DOHH2 (cell line): Measurements from ENCODE around the gene COL12A1.

Source experiments
- H3F3A ChIP-seq: fragments of 200-600 bp; sonication (generic), shearing (Covaris generic); 2 replicates; pipeline ENCODE4 v1.6.0; 2016; ENCODE audit warnings: antibody characterized with exemption, mild to moderate bottlenecking; ENCODE audit not compliant: control insufficient read depth, insufficient read depth
- H3K27ac ChIP-seq: fragments of 200-600 bp; sonication (generic); 2 replicates; pipeline ENCODE4 v1.5.1; 2014; ENCODE audit warnings: low read depth, mild to moderate bottlenecking, low read length, moderate library complexity
- H3K27me3 ChIP-seq: fragments of 200-600 bp; sonication (generic); 2 replicates; pipeline ENCODE4 v1.6.1; 2014; ENCODE audit warnings: mild to moderate bottlenecking, low read length, mixed read lengths; ENCODE audit not compliant: control insufficient read depth
- H3K36me3 ChIP-seq: fragments of 200-600 bp; sonication (generic); 2 replicates; pipeline ENCODE4 v1.6.1; 2014; ENCODE audit warnings: mild to moderate bottlenecking, low read length, moderate library complexity, mixed read lengths; ENCODE audit not compliant: control insufficient read depth
- H3K4me1 ChIP-seq: fragments of 200-600 bp; sonication (generic); 2 replicates; pipeline ENCODE4 v1.6.1; 2014; ENCODE audit warnings: mild to moderate bottlenecking, low read length, mixed read lengths; ENCODE audit not compliant: control insufficient read depth
- H3K4me2 ChIP-seq: fragments of 200-600 bp; sonication (generic); 2 replicates; pipeline ENCODE4 v1.6.0; 2014; ENCODE audit warnings: mild to moderate bottlenecking, low read length, moderate library complexity
- H3K4me3 ChIP-seq: fragments of 200-600 bp; sonication (generic); 2 replicates; pipeline ENCODE4 v1.5.1; 2014; ENCODE audit warnings: mild to moderate bottlenecking, low read length, mixed read lengths
- H3K79me2 ChIP-seq: fragments of 200-600 bp; sonication (generic); 2 replicates; pipeline ENCODE4 v1.6.1; 2014; ENCODE audit warnings: mild to moderate bottlenecking, low read length, mixed read lengths; ENCODE audit not compliant: control insufficient read depth
- H3K9me2 ChIP-seq: fragments of 200-600 bp; sonication (generic); replicated peaks from 2 replicates; pipeline ENCODE4 v1.6.1; 2014; ENCODE audit warnings: mild to moderate bottlenecking, low read length, mixed read lengths; ENCODE audit not compliant: control insufficient read depth
- H3K9me3 ChIP-seq: fragments of 200-600 bp; sonication (generic); 2 replicates; pipeline ENCODE4 v1.6.1; 2014; ENCODE audit warnings: antibody characterized with exemption, low read length, mixed read lengths; ENCODE audit not compliant: control insufficient read depth, insufficient read depth
- H4K20me1 ChIP-seq: fragments of 200-600 bp; sonication (generic); 2 replicates; pipeline ENCODE4 v1.6.0; 2014; ENCODE audit warnings: low read depth, mild to moderate bottlenecking, antibody characterized with exemption, low read length, moderate library complexity; ENCODE audit not compliant: control insufficient read depth, insufficient read depth
- EZH2phosphoT487 ChIP-seq: fragments of 200-600 bp; sonication (generic); IDR thresholded peaks from 2 replicates; pipeline ENCODE4 v1.6.1; 2017; ENCODE audit warnings: borderline replicate concordance, mild to moderate bottlenecking, antibody characterized with exemption, low read length, moderate library complexity, mixed read lengths
- TF ChIP-seq, protein P1 (sequence below): fragments of 200-600 bp; sonication (generic); IDR thresholded peaks from one replicate; pipeline ENCODE4 v1.5.1; 2014; ENCODE audit warnings: antibody characterized with exemption, mild to moderate bottlenecking, low read depth, low read length; ENCODE audit not compliant: poor library complexity, severe bottlenecking

COL12A1 gene

DNA sequence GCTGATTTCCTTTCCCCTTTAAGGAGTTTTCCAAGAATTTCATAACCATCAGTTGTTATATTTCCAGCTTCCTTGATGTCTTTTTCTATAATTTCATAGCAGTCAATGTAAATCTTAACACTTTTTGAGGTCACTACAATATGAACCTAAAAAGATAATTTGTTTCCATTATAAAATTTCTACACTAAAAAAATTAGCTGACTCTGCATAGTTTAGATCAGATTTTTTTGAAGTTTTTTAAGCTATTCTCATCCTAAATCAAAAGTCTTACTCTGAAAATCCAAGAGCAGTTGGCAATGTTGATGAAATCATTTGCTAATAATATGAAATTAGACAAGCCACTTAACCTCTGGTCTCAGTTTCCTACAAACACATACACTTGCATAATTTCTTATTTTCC is 96.8 kb downstream of the COL12A1 start:
- Histone ChIP-seq H3K9me3 (no peaks in the 10 kb centered on the region), H3K4me1 (no peaks in the 10 kb centered on the region), H3K9me2 (no peaks in the 10 kb centered on the region), H3F3A (no peaks in the 10 kb centered on the region), H3K27ac (no peak overlapping the region), H3K36me3 (no peaks in the 10 kb centered on the region), H3K4me2 (no peak overlapping the region), H4K20me1 (no peaks in the 10 kb centered on the region), H3K27me3 (no peaks in the 10 kb centered on the region), H3K79me2 (no peaks in the 10 kb centered on the region), H3K4me3 (no peak overlapping the region)
- no peak for TF ChIP-seq EZH2phosphoT487
- TF ChIP-seq, protein P1, sequence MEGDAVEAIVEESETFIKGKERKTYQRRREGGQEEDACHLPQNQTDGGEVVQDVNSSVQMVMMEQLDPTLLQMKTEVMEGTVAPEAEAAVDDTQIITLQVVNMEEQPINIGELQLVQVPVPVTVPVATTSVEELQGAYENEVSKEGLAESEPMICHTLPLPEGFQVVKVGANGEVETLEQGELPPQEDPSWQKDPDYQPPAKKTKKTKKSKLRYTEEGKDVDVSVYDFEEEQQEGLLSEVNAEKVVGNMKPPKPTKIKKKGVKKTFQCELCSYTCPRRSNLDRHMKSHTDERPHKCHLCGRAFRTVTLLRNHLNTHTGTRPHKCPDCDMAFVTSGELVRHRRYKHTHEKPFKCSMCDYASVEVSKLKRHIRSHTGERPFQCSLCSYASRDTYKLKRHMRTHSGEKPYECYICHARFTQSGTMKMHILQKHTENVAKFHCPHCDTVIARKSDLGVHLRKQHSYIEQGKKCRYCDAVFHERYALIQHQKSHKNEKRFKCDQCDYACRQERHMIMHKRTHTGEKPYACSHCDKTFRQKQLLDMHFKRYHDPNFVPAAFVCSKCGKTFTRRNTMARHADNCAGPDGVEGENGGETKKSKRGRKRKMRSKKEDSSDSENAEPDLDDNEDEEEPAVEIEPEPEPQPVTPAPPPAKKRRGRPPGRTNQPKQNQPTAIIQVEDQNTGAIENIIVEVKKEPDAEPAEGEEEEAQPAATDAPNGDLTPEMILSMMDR, result no peak

DNA sequence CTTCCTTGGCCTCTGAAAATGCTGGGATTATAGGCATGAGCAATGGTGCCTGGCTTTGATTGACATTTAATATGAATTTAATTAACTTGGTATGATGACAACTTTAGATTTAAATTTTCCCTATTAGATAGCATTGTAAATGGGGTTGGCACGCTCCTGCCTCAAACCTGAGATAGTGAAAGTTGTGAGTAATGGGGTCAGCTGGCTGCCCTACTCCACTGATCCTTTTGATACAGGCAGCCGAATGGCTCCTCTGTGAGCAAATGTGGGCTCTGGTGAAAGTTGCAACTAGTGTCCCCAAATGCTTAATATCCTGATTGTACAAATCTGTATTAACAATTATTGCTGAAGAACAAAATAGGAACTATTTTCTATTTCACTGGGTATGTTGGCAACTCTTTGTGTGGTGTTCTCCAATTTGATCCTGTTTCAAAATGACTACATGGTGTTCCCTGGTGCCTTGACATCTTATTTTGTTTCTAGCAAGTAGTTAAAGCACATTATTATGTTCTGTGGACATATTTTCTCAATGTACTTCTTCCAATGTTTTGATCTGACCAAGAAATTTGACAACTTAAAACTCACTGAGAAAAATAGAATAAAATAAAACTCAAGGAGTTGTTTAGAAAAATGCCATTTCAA is 97.4 kb downstream of the COL12A1 start:
- H3K9me2 ChIP-seq, result no peaks in the 10 kb centered on the region
- TF ChIP-seq, protein P1, result no peak
- no peak for TF ChIP-seq EZH2phosphoT487
- H3K4me3 ChIP-seq, result no peak overlapping the region
- H3K27ac ChIP-seq, result no peak overlapping the region
- no peaks in the 10 kb centered on the region for H3K79me2 ChIP-seq
- H3K4me2 ChIP-seq, result no peak overlapping the region
- H4K20me1 ChIP-seq, result no peaks in the 10 kb centered on the region
- H3K27me3 ChIP-seq, result no peaks in the 10 kb centered on the region
- H3K36me3 ChIP-seq, result no peaks in the 10 kb centered on the region
- H3K9me3 ChIP-seq, result no peaks in the 10 kb centered on the region
- no peaks in the 10 kb centered on the region for H3F3A ChIP-seq
- no peaks in the 10 kb centered on the region for H3K4me1 ChIP-seq

DNA sequence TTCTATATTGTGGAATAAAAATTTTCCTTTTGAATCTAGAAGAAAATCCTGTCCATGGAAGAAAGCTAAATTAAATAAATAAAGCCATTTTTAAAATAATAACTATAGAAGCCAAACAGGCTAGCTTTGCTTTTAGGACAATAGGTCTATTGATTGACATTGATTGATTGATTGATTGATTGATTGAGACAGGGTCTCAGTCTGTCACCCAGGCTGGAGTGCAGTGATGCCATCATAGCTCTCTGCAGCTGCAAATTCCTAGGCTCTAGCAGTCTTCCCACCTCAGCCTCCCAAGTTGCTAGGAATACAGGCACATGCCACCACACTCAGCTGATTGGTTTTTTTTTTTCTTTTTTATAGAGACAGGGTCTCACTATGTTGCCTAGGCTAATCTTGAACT is 97.9 kb downstream of the COL12A1 start:
- no peaks in the 10 kb centered on the region for H3F3A ChIP-seq

More for the DNA sequence above, 97.9 kb downstream of the COL12A1 start:
- no peak overlapping the region for H3K4me3 ChIP-seq
- H3K27ac ChIP-seq, result no peak overlapping the region
- no peak overlapping the region for H3K4me2 ChIP-seq
- no peaks in the 10 kb centered on the region for H4K20me1 ChIP-seq
- no peaks in the 10 kb centered on the region for H3K9me3 ChIP-seq
- no peaks in the 10 kb centered on the region for H3K79me2 ChIP-seq
- no peaks in the 10 kb centered on the region for H3K9me2 ChIP-seq
- H3K27me3 ChIP-seq, result no peaks in the 10 kb centered on the region
- H3K36me3 ChIP-seq, result no peaks in the 10 kb centered on the region
- no peaks in the 10 kb centered on the region for H3K4me1 ChIP-seq
- TF ChIP-seq, protein P1, result no peak
- TF ChIP-seq EZH2phosphoT487, result no peak
